ENCODE results near the gene CRYL1.

GRCh38 chr13:20418953-20419352 lies 106.7 kb downstream of the CRYL1 start:
- no peak for TF ChIP-seq NFATC3 (CRISPR knock-in tag; IDR thresholded peaks at IDR 0.05)
- no peak for TF ChIP-seq ZBTB26 (CRISPR knock-in tag; IDR thresholded peaks at IDR 0.05; ENCODE audit: borderline replicate concordance)
- no peak for TF ChIP-seq CEBPB (IDR thresholded peaks at IDR 0.05; ENCODE audit: borderline replicate concordance, low read depth, low read length)
- no peak for TF ChIP-seq PATZ1 (CRISPR knock-in tag; IDR thresholded peaks at IDR 0.05)

Measured in HepG2 (cell line).